GM23338 (cell line): Measurements from ENCODE around the gene HAUS5. TPM values are rescaled to one million over a fixed set of nuclear protein-coding genes. Genes with fewer than 3 reads are reported as not detected.

Source experiments
- ATAC-seq: fragments of 200-7000 bp; cut with Tn5 transposase; 3 replicates; pipeline ENCODE4 v1.9.1; 2020
- DNase-seq: peaks from one replicate; pipeline ENCODE4 v3.0.0-alpha.2; 2015; ENCODE audit warnings: low spot score
- H2AFZ ChIP-seq: fragments of 200-600 bp; sonication (generic); 2 replicates; pipeline ENCODE4 v1.8.0; 2016; ENCODE audit warnings: antibody characterized with exemption, mild to moderate bottlenecking, moderate library complexity
- H3F3A ChIP-seq: fragments of 200-600 bp; sonication (generic); replicated peaks from 2 replicates; pipeline ENCODE4 v1.8.0; 2017; ENCODE audit warnings: antibody characterized with exemption, mixed run types, low read depth
- H3K27ac ChIP-seq: fragments of 200-600 bp; sonication (generic); 2 replicates; pipeline ENCODE4 v1.6.1; 2016; ENCODE audit warnings: low read depth
- H3K27me3 ChIP-seq: fragments of 200-600 bp; sonication (generic); 2 replicates; pipeline ENCODE4 v1.8.0; 2016; ENCODE audit warnings: mild to moderate bottlenecking, mixed run types, moderate library complexity; ENCODE audit not compliant: insufficient read depth
- H3K36me3 ChIP-seq: fragments of 200-600 bp; sonication (generic); 2 replicates; pipeline ENCODE4 v1.8.0; 2016; ENCODE audit warnings: mild to moderate bottlenecking; ENCODE audit not compliant: insufficient read depth
- H3K4me1 ChIP-seq: fragments of 200-600 bp; sonication (generic); 2 replicates; pipeline ENCODE4 v1.8.0; 2016; ENCODE audit warnings: mild to moderate bottlenecking, moderate library complexity; ENCODE audit not compliant: insufficient read depth
- H3K4me2 ChIP-seq: fragments of 200-600 bp; sonication (generic); 2 replicates; pipeline ENCODE4 v1.7.1; 2017; ENCODE audit warnings: mixed run types
- H3K4me3 ChIP-seq: fragments of 200-600 bp; sonication (generic); 2 replicates; pipeline ENCODE4 v1.6.1; 2016; ENCODE audit warnings: mixed run types
- H3K79me2 ChIP-seq: fragments of 200-600 bp; sonication (generic); replicated peaks from 2 replicates; pipeline ENCODE4 v1.8.0; 2017; ENCODE audit warnings: mild to moderate bottlenecking; ENCODE audit not compliant: insufficient read depth
- H3K9me2 ChIP-seq: fragments of 200-600 bp; sonication (generic); 2 replicates; pipeline ENCODE4 v1.8.0; 2017; ENCODE audit not compliant: insufficient read depth
- H4K20me1 ChIP-seq: fragments of 200-600 bp; sonication (generic); replicated peaks from 2 replicates; pipeline ENCODE4 v1.8.0; 2017; ENCODE audit warnings: mild to moderate bottlenecking; ENCODE audit not compliant: insufficient read depth
- H3K27ac Mint-ChIP-seq: 2 replicates; pipeline ENCODE4 v1.8.0; 2020; ENCODE audit warnings: inconsistent platforms, mild to moderate bottlenecking, moderate library complexity, mixed read lengths
- H3K27me3 Mint-ChIP-seq: 3 replicates; pipeline ENCODE4 v1.8.0; 2022; ENCODE audit warnings: low read depth, mild to moderate bottlenecking, moderate library complexity, mixed read lengths, inconsistent platforms; ENCODE audit not compliant: insufficient read depth, poor library complexity
- H3K36me3 Mint-ChIP-seq: 3 replicates; pipeline ENCODE4 v1.8.0; 2021; ENCODE audit warnings: low read depth, mild to moderate bottlenecking, inconsistent platforms, moderate library complexity, mixed read lengths
- H3K4me1 Mint-ChIP-seq: 3 replicates; pipeline ENCODE4 v1.8.0; 2020; ENCODE audit warnings: mild to moderate bottlenecking, inconsistent platforms, mixed read lengths
- H3K4me3 Mint-ChIP-seq: 3 replicates; pipeline ENCODE4 v1.8.0; 2021; ENCODE audit warnings: moderate library complexity, mild to moderate bottlenecking, inconsistent platforms, mixed read lengths
- H3K9me3 Mint-ChIP-seq: 3 replicates; pipeline ENCODE4 v1.8.0; 2020; ENCODE audit warnings: moderate library complexity, mild to moderate bottlenecking, inconsistent platforms, mixed read lengths
- CREB1 ChIP-seq: fragments of 250-450 bp; sonication (Bioruptor Pico); IDR thresholded peaks from 2 replicates; pipeline ENCODE4 v1.5.0; 2020; ENCODE audit warnings: low read depth, mild to moderate bottlenecking, moderate library complexity
- CTCF ChIP-seq, 2 experiments: fragments of 200-600 bp in 1 of 2; sonication (generic) in 1 of 2; conservative IDR thresholded peaks; 2 replicates each; pipeline versions ENCODE4 v1.5.1 to v1.6.1; 2016 to 2017; ENCODE audit warnings: antibody characterized with exemption in 2 of 2, low read depth in 2 of 2, mild to moderate bottlenecking in 2 of 2, moderate library complexity in 1 of 2
- ETS1 ChIP-seq: IDR thresholded peaks from 2 replicates; pipeline ENCODE4 v1.6.1; 2016; ENCODE audit warnings: antibody characterized with exemption
- EZH2 ChIP-seq: fragments of 200-600 bp; sonication (generic); IDR thresholded peaks from one replicate; pipeline ENCODE4 v1.8.0; 2017; ENCODE audit warnings: antibody characterized with exemption, mild to moderate bottlenecking, low read depth; ENCODE audit not compliant: unreplicated experiment
- EZH2phosphoT487 ChIP-seq: fragments of 200-600 bp; sonication (generic); IDR thresholded peaks from one replicate; pipeline ENCODE4 v1.8.1; 2018; ENCODE audit warnings: antibody characterized with exemption; ENCODE audit not compliant: unreplicated experiment
- JUNB ChIP-seq: IDR thresholded peaks from one replicate; pipeline ENCODE4 v1.6.1; 2016; ENCODE audit warnings: antibody characterized with exemption; ENCODE audit not compliant: unreplicated experiment
- NANOG ChIP-seq: IDR thresholded peaks from 2 replicates; pipeline ENCODE4 v1.6.1; 2016; ENCODE audit warnings: antibody characterized with exemption, borderline replicate concordance
- POLR2AphosphoS5 ChIP-seq: IDR thresholded peaks from 2 replicates; pipeline ENCODE4 v1.6.1; 2016; ENCODE audit warnings: antibody characterized with exemption, low read depth
- REST ChIP-seq: IDR thresholded peaks from one replicate; pipeline ENCODE4 v1.6.1; 2018; ENCODE audit warnings: antibody characterized with exemption; ENCODE audit not compliant: unreplicated experiment
- STAT1 ChIP-seq: IDR thresholded peaks from one replicate; pipeline ENCODE4 v1.6.1; 2016; ENCODE audit warnings: antibody characterized with exemption; ENCODE audit not compliant: unreplicated experiment
- ZNF114 ChIP-seq: fragments of 250-450 bp; sonication (Bioruptor Pico); IDR thresholded peaks from 2 replicates; pipeline ENCODE4 v1.5.0; 2020; ENCODE audit warnings: mild to moderate bottlenecking, moderate library complexity
- polyA plus RNA-seq: library from polyadenylated mRNA; unstranded; fragments of >200 nt; fragmentation: Nextera tagmentation; extraction: Ambion mirVana; gene quantifications from 2 replicates; pipeline ENCODE4 v1.2.1, GENCODE V29; 2016
- total RNA-seq: library from RNA; depleted of rRNA; stranded (reverse); fragments of >200 nt; shearing (Covaris generic); gene quantifications from 2 replicates; pipeline ENCODE4 v1.2.3, GENCODE V29; 2014

HAUS5 gene
- total and polyA plus RNA-seq, 2 experiments from 2014 or later: 21.9 to 23.2 TPM

GRCh38 chr19:35609851-35610353 lies 2.6 kb upstream of the HAUS5 start (continued):
- TF ChIP-seq EZH2phosphoT487 (no peak), JUNB (no peak), NANOG (no peak), ZNF114 (CRISPR knock-in tag) (no peak), ETS1 (no peak), STAT1 (no peak)

GRCh38 chr19:35612224-35612558 lies 344 bp upstream of the HAUS5 start:
- H3K4me1 ChIP-seq: no peaks in the 10 kb centered on the region
- H3K79me2 ChIP-seq: no peaks in the 10 kb centered on the region
- no peaks in the 10 kb centered on the region for H3K27me3 ChIP-seq
- no peaks in the 10 kb centered on the region for H3F3A ChIP-seq
- ATAC-seq (no peak), DNase-seq (no peak)
- no peaks in the 10 kb centered on the region for H3K4me1 Mint-ChIP-seq
- no peaks in the 10 kb centered on the region for H3K9me2 ChIP-seq
- peaks cover 21% of the 10 kb centered on the region for H3K36me3 Mint-ChIP-seq
- H3K4me2 ChIP-seq: peak overlapping the region; percentile 75
- no peak overlapping the region; the same call in 1 of the 2 replicates for H3K27ac Mint-ChIP-seq
- peak overlapping the region; percentile 82 for H3K4me3 Mint-ChIP-seq
- no peak for TF ChIP-seq POLR2AphosphoS5
- TF ChIP-seq STAT1: no peak
- TF ChIP-seq EZH2phosphoT487: no peak
- TF ChIP-seq JUNB: no peak
- peaks cover 18% of the 10 kb centered on the region for H3K9me3 Mint-ChIP-seq
- peaks cover 15% of the 10 kb centered on the region for H3K27me3 Mint-ChIP-seq
- no peaks in the 10 kb centered on the region for H4K20me1 ChIP-seq
- H2AFZ ChIP-seq: peak overlapping the region; percentile 61; the same call in 1 of the 2 replicates
- no peak overlapping the region for H3K27ac ChIP-seq
- no peaks in the 10 kb centered on the region; the same call in 1 of the 2 replicates for H3K36me3 ChIP-seq
- H3K4me3 ChIP-seq: peak overlapping the region; percentile 95

- Histone ChIP-seq H2AFZ (no peak overlapping the region), H4K20me1 (no peaks in the 10 kb centered on the region), H3F3A (no peaks in the 10 kb centered on the region), H3K4me3 (peak overlapping the region; percentile 95), H3K9me2 (no peaks in the 10 kb centered on the region), H3K27ac (no peak overlapping the region), H3K27me3 (no peaks in the 10 kb centered on the region), H3K79me2 (no peaks in the 10 kb centered on the region), H3K4me2 (peak overlapping the region; percentile 98), H3K4me1 (no peaks in the 10 kb centered on the region), H3K36me3 (no peaks in the 10 kb centered on the region)
- Mint-ChIP-seq H3K27me3 (peaks cover 15% of the 10 kb centered on the region), H3K4me3 (peak overlapping the region; percentile 82), H3K9me3 (peaks cover 4% of the 10 kb centered on the region; the same call in 2 of the 3 replicates), H3K36me3 (peaks cover 14% of the 10 kb centered on the region), H3K27ac (no peak overlapping the region), H3K4me1 (no peaks in the 10 kb centered on the region)
- ATAC-seq (no peak), DNase-seq (no peak)
- TF ChIP-seq EZH2phosphoT487 (no peak), POLR2AphosphoS5 (no peak), EZH2 (no peak), JUNB (no peak), CREB1 (CRISPR knock-in tag) (no peak), NANOG (no peak), STAT1 (no peak), REST (no peak), ETS1 (no peak), CTCF (conservative IDR thresholded peaks at IDR 0.05; ENCODE audit: low read depth in 2 of 2) (no peak)
Observed at GRCh38 chr19:35613574-35613973, 1.0 kb downstream of the HAUS5 start.
